ENCODE results near the gene PDHX.

The PDHX gene

GRCh38 chr11:35005141-35005780 is 88.8 kb downstream of the PDHX start:
- Histone ChIP-seq H3K9me3 (ENCODE audit: control insufficient read depth in 2 of 2, low read length in 2 of 2) (no peaks in the 10 kb centered on the region), H3K27ac (ENCODE audit: low read depth in 2 of 2, low read length in 2 of 2) (peak overlapping the region; percentile 67 to 70), H3K36me3 (ENCODE audit: control insufficient read depth in 2 of 2, insufficient read depth in 2 of 2, low read length in 2 of 2) (no peaks in the 10 kb centered on the region), H3K4me1 (ENCODE audit: control insufficient read depth in 2 of 2, insufficient read depth in 2 of 2, low read length in 2 of 2) (peaks cover 14 to 21% of the 10 kb centered on the region in 2 donors), H3K9ac (ENCODE audit: low read depth in 1 of 2, low read length in 2 of 2) (no peak overlapping the region), H3K4me3 (ENCODE audit: low read length in 2 of 2) (no peak overlapping the region), H3K27me3 (ENCODE audit: control insufficient read depth in 2 of 2, insufficient read depth in 2 of 2, low read length in 2 of 2) (no peaks in the 10 kb centered on the region)

- H3K4me1 ChIP-seq (ENCODE audit: control insufficient read depth in 2 of 2, insufficient read depth in 2 of 2, low read length in 2 of 2): peaks cover 14 to 23% of the 10 kb centered on the region in 2 donors
- H3K4me3 ChIP-seq (ENCODE audit: low read length in 2 of 2): no peak overlapping the region
- H3K9ac ChIP-seq (ENCODE audit: low read depth in 1 of 2, low read length in 2 of 2): no peak overlapping the region
- H3K9me3 ChIP-seq (ENCODE audit: control insufficient read depth in 2 of 2, low read length in 2 of 2): no peaks in the 10 kb centered on the region
- no peak overlapping the region for H3K27ac ChIP-seq (ENCODE audit: low read depth in 2 of 2, low read length in 2 of 2)
- H3K27me3 ChIP-seq (ENCODE audit: control insufficient read depth in 2 of 2, insufficient read depth in 2 of 2, low read length in 2 of 2): no peaks in the 10 kb centered on the region
- H3K36me3 ChIP-seq (ENCODE audit: control insufficient read depth in 2 of 2, insufficient read depth in 2 of 2, low read length in 2 of 2): no peaks in the 10 kb centered on the region
Measured at GRCh38 chr11:35006389-35007128, 90.1 kb downstream of the PDHX start.

DNA sequence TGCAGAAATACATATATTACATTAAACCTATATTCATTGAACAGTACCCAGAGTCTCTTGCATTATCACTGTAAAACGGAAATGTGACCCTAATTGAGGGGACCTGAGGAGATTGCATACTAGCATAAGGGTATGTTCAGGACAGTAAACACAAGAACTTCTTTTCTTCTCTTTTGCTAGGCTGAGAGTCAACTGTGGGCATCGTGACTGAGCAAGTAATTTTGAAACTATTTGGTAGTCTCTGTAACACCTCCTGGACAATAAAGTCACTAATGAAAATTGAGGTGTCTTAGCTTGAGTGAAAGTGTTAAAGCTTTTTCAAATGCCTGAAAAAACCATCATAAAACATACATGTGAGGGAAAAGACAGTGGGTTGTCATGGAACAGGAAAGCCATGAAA is 90.9 kb downstream of the PDHX start:
- Histone ChIP-seq H3K36me3 (ENCODE audit: control insufficient read depth in 2 of 2, insufficient read depth in 2 of 2, low read length in 2 of 2) (no peaks in the 10 kb centered on the region), H3K9ac (ENCODE audit: low read depth in 1 of 2, low read length in 2 of 2) (no peak overlapping the region), H3K27me3 (ENCODE audit: control insufficient read depth in 2 of 2, insufficient read depth in 2 of 2, low read length in 2 of 2) (no peaks in the 10 kb centered on the region), H3K27ac (ENCODE audit: low read depth in 2 of 2, low read length in 2 of 2) (no peak overlapping the region), H3K4me1 (ENCODE audit: control insufficient read depth in 2 of 2, insufficient read depth in 2 of 2, low read length in 2 of 2) (peaks cover 14 to 23% of the 10 kb centered on the region in 2 donors), H3K4me3 (ENCODE audit: low read length in 2 of 2) (no peak overlapping the region), H3K9me3 (ENCODE audit: control insufficient read depth in 2 of 2, low read length in 2 of 2) (no peaks in the 10 kb centered on the region)

DNA sequence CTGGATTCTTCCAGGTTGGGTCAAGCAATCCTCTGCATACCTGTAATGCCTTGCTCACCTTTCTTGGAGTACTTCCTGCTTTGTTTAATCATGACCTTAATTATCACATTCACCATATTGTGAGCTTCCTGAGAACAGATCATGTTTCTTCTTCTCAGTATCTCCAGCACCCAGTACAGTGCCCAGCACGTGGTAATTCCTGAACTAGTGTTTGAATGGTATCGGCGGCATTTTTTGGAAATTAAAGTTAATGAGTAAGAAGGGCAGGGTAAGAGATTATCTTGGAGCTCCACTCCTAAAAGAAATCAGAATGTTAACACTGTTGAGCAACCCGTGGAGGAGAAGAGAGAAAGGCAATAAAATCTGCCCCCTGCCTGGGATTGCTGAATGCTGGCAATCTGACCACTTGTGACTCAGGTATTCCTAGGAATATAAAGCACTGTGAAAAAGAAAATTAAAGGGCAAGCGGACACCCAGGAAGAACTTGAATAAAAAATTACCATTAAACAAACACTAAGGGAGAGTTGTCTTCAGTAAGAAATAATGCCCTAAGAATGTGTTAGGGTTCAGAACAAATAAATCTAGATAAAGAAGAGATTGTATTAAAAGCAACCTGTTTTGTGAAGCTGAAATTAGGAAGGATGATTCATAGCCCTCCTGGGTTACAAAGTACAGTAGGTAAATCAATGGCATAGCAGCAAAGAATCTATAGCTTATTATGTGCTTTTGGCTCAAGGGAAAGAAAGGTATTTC is 92.9 kb downstream of the PDHX start:
- H3K27ac ChIP-seq (ENCODE audit: low read depth in 2 of 2, low read length in 2 of 2): peak overlapping the region; percentile 53 to 56
- H3K9me3 ChIP-seq (ENCODE audit: control insufficient read depth in 2 of 2, low read length in 2 of 2): no peaks in the 10 kb centered on the region
- no peak overlapping the region for H3K9ac ChIP-seq (ENCODE audit: low read depth in 1 of 2, low read length in 2 of 2)
- H3K27me3 ChIP-seq (ENCODE audit: control insufficient read depth in 2 of 2, insufficient read depth in 2 of 2, low read length in 2 of 2): no peaks in the 10 kb centered on the region
- H3K36me3 ChIP-seq (ENCODE audit: control insufficient read depth in 2 of 2, insufficient read depth in 2 of 2, low read length in 2 of 2): no peaks in the 10 kb centered on the region
- H3K4me1 ChIP-seq (ENCODE audit: control insufficient read depth in 2 of 2, insufficient read depth in 2 of 2, low read length in 2 of 2): peaks cover 17 to 26% of the 10 kb centered on the region in 2 donors
- H3K4me3 ChIP-seq (ENCODE audit: low read length in 2 of 2): no peak overlapping the region

- H3K27me3 ChIP-seq (ENCODE audit: control insufficient read depth in 2 of 2, insufficient read depth in 2 of 2, low read length in 2 of 2): no peaks in the 10 kb centered on the region
- no peak overlapping the region for H3K9ac ChIP-seq (ENCODE audit: low read depth in 1 of 2, low read length in 2 of 2)
- no peak overlapping the region for H3K4me3 ChIP-seq (ENCODE audit: low read length in 2 of 2)
- peak overlapping the region; percentile 53 to 56 for H3K27ac ChIP-seq (ENCODE audit: low read depth in 2 of 2, low read length in 2 of 2)
- no peaks in the 10 kb centered on the region for H3K36me3 ChIP-seq (ENCODE audit: control insufficient read depth in 2 of 2, insufficient read depth in 2 of 2, low read length in 2 of 2)
- H3K4me1 ChIP-seq (ENCODE audit: control insufficient read depth in 2 of 2, insufficient read depth in 2 of 2, low read length in 2 of 2): peaks cover 17 to 25% of the 10 kb centered on the region in 2 donors
- H3K9me3 ChIP-seq (ENCODE audit: control insufficient read depth in 2 of 2, low read length in 2 of 2): no peaks in the 10 kb centered on the region
Measured at GRCh38 chr11:35009944-35010342, 93.5 kb downstream of the PDHX start.

DNA sequence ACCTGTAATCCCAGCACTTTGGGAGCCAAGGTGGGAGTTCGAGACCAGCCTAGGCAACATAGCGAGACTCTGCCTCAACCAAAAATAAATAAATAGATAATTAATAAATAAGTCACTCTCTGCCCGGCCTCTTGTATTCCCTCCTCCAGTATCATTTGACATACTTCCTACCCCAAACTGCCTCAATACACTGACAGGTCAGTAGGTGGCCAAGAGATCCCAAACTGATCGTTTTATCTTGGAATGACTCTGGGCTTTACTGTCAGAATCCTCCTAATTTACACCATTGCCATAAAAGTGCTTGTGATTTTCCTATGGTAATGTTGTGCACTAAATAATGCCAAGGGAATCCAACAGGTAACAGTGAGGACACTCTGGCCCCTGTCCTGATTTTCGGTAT is 94.2 kb downstream of the PDHX start:
- Histone ChIP-seq H3K36me3 (ENCODE audit: control insufficient read depth in 2 of 2, insufficient read depth in 2 of 2, low read length in 2 of 2) (no peaks in the 10 kb centered on the region), H3K27me3 (ENCODE audit: control insufficient read depth in 2 of 2, insufficient read depth in 2 of 2, low read length in 2 of 2) (no peaks in the 10 kb centered on the region), H3K9ac (ENCODE audit: low read depth in 1 of 2, low read length in 2 of 2) (peak overlapping the region in 1 of 2 donors; percentile 5), H3K4me3 (ENCODE audit: low read length in 2 of 2) (no peak overlapping the region), H3K27ac (ENCODE audit: low read depth in 2 of 2, low read length in 2 of 2) (no peak overlapping the region), H3K9me3 (ENCODE audit: control insufficient read depth in 2 of 2, low read length in 2 of 2) (no peaks in the 10 kb centered on the region), H3K4me1 (ENCODE audit: control insufficient read depth in 2 of 2, insufficient read depth in 2 of 2, low read length in 2 of 2) (peaks cover 14 to 23% of the 10 kb centered on the region in 2 donors)

GRCh38 chr11:35011389-35011788 is 95.0 kb downstream of the PDHX start:
- H3K36me3 ChIP-seq (ENCODE audit: control insufficient read depth in 2 of 2, insufficient read depth in 2 of 2, low read length in 2 of 2): no peaks in the 10 kb centered on the region
- H3K9ac ChIP-seq (ENCODE audit: low read depth in 1 of 2, low read length in 2 of 2): no peak overlapping the region
- H3K9me3 ChIP-seq (ENCODE audit: control insufficient read depth in 2 of 2, low read length in 2 of 2): no peaks in the 10 kb centered on the region
- no peak overlapping the region for H3K4me3 ChIP-seq (ENCODE audit: low read length in 2 of 2)
- H3K27ac ChIP-seq (ENCODE audit: low read depth in 2 of 2, low read length in 2 of 2): no peak overlapping the region
- no peaks in the 10 kb centered on the region for H3K27me3 ChIP-seq (ENCODE audit: control insufficient read depth in 2 of 2, insufficient read depth in 2 of 2, low read length in 2 of 2)
- peaks cover 14 to 23% of the 10 kb centered on the region in 2 donors for H3K4me1 ChIP-seq (ENCODE audit: control insufficient read depth in 2 of 2, insufficient read depth in 2 of 2, low read length in 2 of 2)

DNA sequence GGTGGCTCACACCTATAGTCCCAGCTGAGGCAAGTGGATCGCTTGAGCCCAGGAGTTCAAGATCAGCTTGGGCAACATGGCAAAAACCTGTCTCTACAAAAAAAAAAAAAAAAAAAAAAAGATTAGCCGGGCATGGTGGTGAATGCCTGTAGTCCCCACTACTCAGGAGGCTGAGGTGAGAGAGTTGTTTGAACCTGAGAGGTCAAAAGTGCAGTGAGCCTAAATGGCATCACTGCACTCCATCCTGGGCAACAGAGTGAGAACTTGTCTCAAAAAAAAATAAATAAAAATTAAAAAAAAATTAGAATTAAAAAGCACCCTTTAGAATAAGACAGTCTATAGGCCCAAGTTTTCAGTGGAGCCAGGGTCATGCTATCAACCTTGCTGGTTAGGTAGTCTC is 95.5 kb downstream of the PDHX start:
- H3K36me3 ChIP-seq (ENCODE audit: control insufficient read depth in 2 of 2, insufficient read depth in 2 of 2, low read length in 2 of 2): no peaks in the 10 kb centered on the region
- no peak overlapping the region for H3K27ac ChIP-seq (ENCODE audit: low read depth in 2 of 2, low read length in 2 of 2)
- no peaks in the 10 kb centered on the region for H3K27me3 ChIP-seq (ENCODE audit: control insufficient read depth in 2 of 2, insufficient read depth in 2 of 2, low read length in 2 of 2)
- H3K4me3 ChIP-seq (ENCODE audit: low read length in 2 of 2): no peak overlapping the region
- no peak overlapping the region for H3K9ac ChIP-seq (ENCODE audit: low read depth in 1 of 2, low read length in 2 of 2)
- H3K4me1 ChIP-seq (ENCODE audit: control insufficient read depth in 2 of 2, insufficient read depth in 2 of 2, low read length in 2 of 2): peaks cover 14 to 24% of the 10 kb centered on the region in 2 donors
- H3K9me3 ChIP-seq (ENCODE audit: control insufficient read depth in 2 of 2, low read length in 2 of 2): no peaks in the 10 kb centered on the region

DNA sequence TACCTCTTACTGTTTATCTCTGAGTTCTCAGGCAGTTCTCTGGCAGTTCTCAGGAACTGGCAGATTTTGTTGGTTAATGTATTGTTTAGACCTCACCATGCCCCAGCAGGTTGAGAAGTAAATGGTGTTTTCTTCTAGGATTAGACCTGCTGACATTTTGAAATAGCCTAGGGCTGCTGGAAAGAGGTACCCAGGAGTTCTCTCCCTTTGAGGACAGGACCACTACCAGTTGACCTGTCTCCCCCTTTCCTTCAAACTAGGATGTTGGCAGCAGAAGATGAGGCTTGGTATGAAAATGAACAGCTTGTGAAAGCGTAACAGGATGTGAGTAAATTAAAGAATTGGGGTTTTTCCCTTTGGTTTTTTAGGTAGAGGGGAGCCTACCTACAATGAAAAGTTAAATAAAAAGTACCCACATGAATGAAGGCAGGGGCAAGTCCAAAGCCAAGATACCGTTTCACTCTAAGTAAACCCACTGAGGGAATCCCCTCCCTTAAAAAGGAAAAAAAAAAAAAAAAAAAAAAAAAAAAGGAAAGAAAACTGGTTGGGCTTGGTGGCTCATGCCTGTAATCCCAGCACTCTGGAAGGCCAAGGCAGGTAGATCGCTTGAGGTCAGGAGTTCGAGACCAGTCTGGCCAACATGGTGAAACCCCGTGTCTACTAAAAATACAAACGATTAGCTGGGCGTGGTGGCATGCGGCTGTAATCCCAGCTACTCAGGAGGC is 96.2 kb downstream of the PDHX start:
- no peak overlapping the region for H3K4me3 ChIP-seq (ENCODE audit: low read length in 2 of 2)
- H3K9ac ChIP-seq (ENCODE audit: low read depth in 1 of 2, low read length in 2 of 2): no peak overlapping the region
- no peaks in the 10 kb centered on the region for H3K27me3 ChIP-seq (ENCODE audit: control insufficient read depth in 2 of 2, insufficient read depth in 2 of 2, low read length in 2 of 2)
- H3K27ac ChIP-seq (ENCODE audit: low read depth in 2 of 2, low read length in 2 of 2): no peak overlapping the region
- no peaks in the 10 kb centered on the region for H3K36me3 ChIP-seq (ENCODE audit: control insufficient read depth in 2 of 2, insufficient read depth in 2 of 2, low read length in 2 of 2)
- H3K9me3 ChIP-seq (ENCODE audit: control insufficient read depth in 2 of 2, low read length in 2 of 2): no peaks in the 10 kb centered on the region
- peaks cover 14 to 26% of the 10 kb centered on the region in 2 donors for H3K4me1 ChIP-seq (ENCODE audit: control insufficient read depth in 2 of 2, insufficient read depth in 2 of 2, low read length in 2 of 2)
